Endothelial cell (in vitro differentiated cells): ENCODE data around the gene EFNA5. TPM values are rescaled to one million over a fixed set of nuclear protein-coding genes. Genes with fewer than 3 reads are reported as not detected.

Source experiments
- DNase-seq: peaks from one replicate; pipeline ENCODE4 v3.0.0; 2021; ENCODE audit warnings: low spot score
- H3K27ac Mint-ChIP-seq: one replicate; pipeline ENCODE4 v1.8.0; 2021; ENCODE audit warnings: mixed read lengths, inconsistent platforms; ENCODE audit not compliant: unreplicated experiment
- H3K27me3 Mint-ChIP-seq: one replicate; pipeline ENCODE4 v1.8.0; 2021; ENCODE audit warnings: mild to moderate bottlenecking, moderate library complexity, mixed read lengths, inconsistent platforms; ENCODE audit not compliant: unreplicated experiment
- H3K36me3 Mint-ChIP-seq: one replicate; pipeline ENCODE4 v1.8.0; 2021; ENCODE audit warnings: mild to moderate bottlenecking, low read depth, mixed read lengths, inconsistent platforms; ENCODE audit not compliant: unreplicated experiment
- H3K4me1 Mint-ChIP-seq: one replicate; pipeline ENCODE4 v1.8.0; 2021; ENCODE audit warnings: mild to moderate bottlenecking, mixed read lengths, inconsistent platforms; ENCODE audit not compliant: unreplicated experiment
- H3K4me3 Mint-ChIP-seq: one replicate; pipeline ENCODE4 v1.8.0; 2021; ENCODE audit warnings: mild to moderate bottlenecking, mixed read lengths, inconsistent platforms; ENCODE audit not compliant: unreplicated experiment
- H3K9me3 Mint-ChIP-seq: one replicate; pipeline ENCODE4 v1.8.0; 2021; ENCODE audit warnings: mixed read lengths, inconsistent platforms; ENCODE audit not compliant: unreplicated experiment
- total RNA-seq: library from RNA; stranded (reverse); fragmentation: NEBNext Ultra II Directional; extraction: Animal tissue kit (Norgen Biotek cat#: 25700); gene quantifications from one replicate; pipeline ENCODE4 v1.2.1, GENCODE V29; 2021; ENCODE audit not compliant: unreplicated experiment
- TF ChIP-seq, protein P1 (sequence below): fragments of 200-600 bp; sonication (generic); IDR thresholded peaks from one replicate; pipeline ENCODE4 v1.5.0; 2021; ENCODE audit warnings: antibody characterized with exemption; ENCODE audit not compliant: unreplicated experiment

The EFNA5 gene
- total RNA-seq, 1 donor from 2014 or later: 8.8 TPM

DNA sequence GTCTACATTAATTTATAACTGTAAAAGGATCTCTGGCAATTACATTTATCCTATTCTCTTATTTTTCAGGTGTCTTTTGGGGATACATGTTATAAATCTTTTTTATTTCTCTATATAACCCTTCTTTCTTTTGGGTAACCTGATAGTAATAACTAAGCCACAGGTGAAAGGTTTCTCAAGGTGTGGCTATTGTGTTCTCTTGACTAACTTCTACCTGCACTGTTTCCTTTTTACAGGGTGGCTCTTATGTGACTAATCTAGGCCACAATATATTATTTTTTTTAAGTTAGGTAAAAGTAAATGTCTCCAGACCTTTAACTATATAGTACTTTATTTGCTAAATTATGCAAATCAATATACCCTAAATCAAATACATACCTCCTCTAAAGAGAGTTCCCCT lies 193.2 kb downstream of the EFNA5 start:
- H3K4me1 Mint-ChIP-seq: peaks cover 9% of the 10 kb centered on the region

DNA sequence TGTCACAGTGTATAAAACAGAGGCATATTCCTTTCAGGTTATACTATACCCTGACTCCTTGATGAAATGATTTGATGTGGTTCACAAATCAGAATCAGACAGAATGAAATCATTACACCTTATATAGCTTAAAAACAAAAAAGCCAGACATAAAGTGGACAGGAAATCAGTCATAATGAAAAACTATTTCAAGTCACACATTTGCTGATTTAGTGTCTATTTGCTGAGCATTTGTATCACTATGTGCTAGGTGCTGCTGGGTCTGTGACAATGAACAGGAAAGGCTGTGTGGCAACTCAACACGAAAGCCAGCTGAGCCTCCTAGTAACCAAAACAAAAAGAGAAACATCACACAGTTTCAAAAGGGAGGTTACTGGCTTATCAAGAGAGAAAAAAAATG lies 194.0 kb downstream of the EFNA5 start:
- TF ChIP-seq, protein P1, sequence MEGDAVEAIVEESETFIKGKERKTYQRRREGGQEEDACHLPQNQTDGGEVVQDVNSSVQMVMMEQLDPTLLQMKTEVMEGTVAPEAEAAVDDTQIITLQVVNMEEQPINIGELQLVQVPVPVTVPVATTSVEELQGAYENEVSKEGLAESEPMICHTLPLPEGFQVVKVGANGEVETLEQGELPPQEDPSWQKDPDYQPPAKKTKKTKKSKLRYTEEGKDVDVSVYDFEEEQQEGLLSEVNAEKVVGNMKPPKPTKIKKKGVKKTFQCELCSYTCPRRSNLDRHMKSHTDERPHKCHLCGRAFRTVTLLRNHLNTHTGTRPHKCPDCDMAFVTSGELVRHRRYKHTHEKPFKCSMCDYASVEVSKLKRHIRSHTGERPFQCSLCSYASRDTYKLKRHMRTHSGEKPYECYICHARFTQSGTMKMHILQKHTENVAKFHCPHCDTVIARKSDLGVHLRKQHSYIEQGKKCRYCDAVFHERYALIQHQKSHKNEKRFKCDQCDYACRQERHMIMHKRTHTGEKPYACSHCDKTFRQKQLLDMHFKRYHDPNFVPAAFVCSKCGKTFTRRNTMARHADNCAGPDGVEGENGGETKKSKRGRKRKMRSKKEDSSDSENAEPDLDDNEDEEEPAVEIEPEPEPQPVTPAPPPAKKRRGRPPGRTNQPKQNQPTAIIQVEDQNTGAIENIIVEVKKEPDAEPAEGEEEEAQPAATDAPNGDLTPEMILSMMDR: no peak
- Mint-ChIP-seq H3K9me3 (no peaks in the 10 kb centered on the region), H3K27me3 (no peaks in the 10 kb centered on the region), H3K4me1 (peaks cover 9% of the 10 kb centered on the region), H3K4me3 (no peak overlapping the region), H3K36me3 (no peaks in the 10 kb centered on the region), H3K27ac (peak overlapping the region; percentile 87)
- DNase-seq: peak; percentile 10

More for the DNA sequence above, 193.2 kb downstream of the EFNA5 start:
- H3K9me3 Mint-ChIP-seq: no peaks in the 10 kb centered on the region
- no peaks in the 10 kb centered on the region for H3K27me3 Mint-ChIP-seq
- no peak overlapping the region for H3K4me3 Mint-ChIP-seq
- DNase-seq: no peak
- H3K27ac Mint-ChIP-seq: no peak overlapping the region
- H3K36me3 Mint-ChIP-seq: no peaks in the 10 kb centered on the region
- TF ChIP-seq, protein P1: no peak

DNA sequence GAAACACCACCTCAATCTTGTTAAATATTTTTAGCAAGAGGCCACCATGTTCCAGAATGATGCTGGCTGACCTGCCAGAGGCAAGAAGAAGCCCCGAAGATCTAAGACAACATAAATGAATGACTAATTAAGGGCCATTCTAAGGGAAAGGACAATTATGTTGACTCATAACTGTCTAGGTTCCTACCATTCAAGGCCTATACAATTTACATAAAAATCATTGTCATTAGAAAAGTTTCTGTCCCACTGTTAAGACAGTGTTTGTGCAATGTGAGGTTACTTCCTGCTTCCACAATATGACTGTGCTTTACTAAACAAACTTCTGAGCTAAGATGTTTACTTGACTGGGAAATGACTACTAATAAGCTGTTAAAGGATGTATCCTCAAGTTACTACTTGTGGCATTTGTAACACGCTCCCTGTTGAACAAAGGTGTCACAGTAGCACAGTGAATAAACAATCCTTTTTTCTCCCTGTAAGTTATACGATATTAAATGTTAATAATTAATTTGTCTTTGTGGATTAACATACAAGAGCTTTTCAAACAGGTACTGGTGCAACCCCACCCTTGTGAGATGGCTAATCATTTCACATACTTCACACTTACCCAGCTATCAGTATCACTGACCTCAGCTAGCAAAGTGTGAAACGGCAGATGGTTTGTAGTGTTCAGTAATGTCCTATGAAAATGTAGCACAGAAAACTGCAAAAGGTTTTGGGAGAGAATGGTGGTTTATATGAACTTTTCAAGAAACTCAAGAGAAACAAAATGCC lies 195.8 kb downstream of the EFNA5 start:
- Mint-ChIP-seq H3K9me3 (no peaks in the 10 kb centered on the region), H3K4me1 (no peaks in the 10 kb centered on the region), H3K27ac (peak overlapping the region; percentile 8), H3K4me3 (no peak overlapping the region), H3K36me3 (no peaks in the 10 kb centered on the region), H3K27me3 (no peaks in the 10 kb centered on the region)
- TF ChIP-seq, protein P1: no peak
- DNase-seq: no peak

DNA sequence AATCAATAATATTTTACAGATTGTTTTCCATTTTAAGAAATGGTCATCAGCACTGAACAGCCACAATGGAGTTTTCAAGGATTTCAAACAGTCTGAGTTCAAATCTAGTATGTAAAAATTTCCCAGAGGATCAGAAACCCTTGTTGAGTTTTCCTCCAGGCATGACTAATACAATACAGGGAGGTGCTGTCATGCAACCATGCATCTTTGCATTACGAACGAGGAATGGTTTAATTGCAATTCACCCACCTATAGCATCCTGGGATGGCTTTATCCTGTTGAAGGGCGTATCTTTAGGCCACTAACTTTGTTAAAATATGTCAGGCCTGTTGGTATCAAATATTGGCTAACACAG lies 196.4 kb downstream of the EFNA5 start:
- no peaks in the 10 kb centered on the region for H3K36me3 Mint-ChIP-seq
- no peaks in the 10 kb centered on the region for H3K9me3 Mint-ChIP-seq
- DNase-seq: no peak
- no peak overlapping the region for H3K4me3 Mint-ChIP-seq
- H3K27me3 Mint-ChIP-seq: no peaks in the 10 kb centered on the region
- H3K27ac Mint-ChIP-seq: no peak overlapping the region
- peaks cover 5% of the 10 kb centered on the region for H3K4me1 Mint-ChIP-seq
- TF ChIP-seq, protein P1: no peak

DNA sequence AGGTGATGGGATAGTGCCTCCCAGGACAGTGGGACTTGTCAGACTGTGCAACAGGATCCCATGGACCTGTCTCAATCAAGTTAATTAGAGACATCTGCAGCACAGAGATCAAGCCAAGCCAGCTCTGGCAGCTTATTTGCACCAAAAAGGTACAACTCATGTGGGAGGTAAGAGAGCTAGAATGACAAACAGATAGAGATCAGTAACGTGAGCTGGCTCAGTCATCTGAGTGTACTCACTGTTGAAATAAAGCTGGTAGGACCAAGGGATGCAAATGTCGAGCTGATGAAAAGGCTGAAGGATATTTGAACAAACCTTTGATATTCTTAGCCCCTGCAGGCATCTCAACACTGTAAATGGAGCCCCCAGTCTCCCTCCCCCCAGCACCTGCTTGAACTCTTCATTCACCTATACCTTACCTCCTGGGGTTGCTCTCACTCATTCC lies 198.1 kb downstream of the EFNA5 start:
- Mint-ChIP-seq H3K9me3 (no peaks in the 10 kb centered on the region), H3K4me3 (no peak overlapping the region), H3K4me1 (peaks cover 19% of the 10 kb centered on the region), H3K27ac (no peak overlapping the region), H3K36me3 (no peaks in the 10 kb centered on the region), H3K27me3 (no peaks in the 10 kb centered on the region)
- TF ChIP-seq, protein P1: no peak
- DNase-seq: no peak
